Astrocyte (in vitro differentiated cells and primary cell): ENCODE measurements around the gene CCDC146. TPM values are rescaled to one million over a fixed set of nuclear protein-coding genes. Genes with fewer than 3 reads are reported as not detected.

Source experiments
- DNase-seq: peaks from one replicate; pipeline ENCODE4 v3.0.0-alpha.2; 2010; ENCODE audit warnings: low read depth
- FAIRE-seq: peaks from 2 replicates; lab custom pipeline; 2011; peaks lifted over from hg19 to GRCh38; lab: Jason Lieb, UNC
- H2AFZ ChIP-seq: 2 replicates; pipeline ENCODE4 v1.6.0; 2012; ENCODE audit warnings: low read depth, low read length, inconsistent platforms
- H3K27ac ChIP-seq: 2 replicates; pipeline ENCODE4 v1.5.1; 2011; ENCODE audit warnings: low read depth, low read length, inconsistent platforms
- H3K27me3 ChIP-seq: 2 replicates; pipeline ENCODE4 v1.6.0; 2011; ENCODE audit warnings: low read length, inconsistent platforms; ENCODE audit not compliant: insufficient read depth
- H3K36me3 ChIP-seq: 2 replicates; pipeline ENCODE4 v1.5.1; 2011; ENCODE audit warnings: low read length, inconsistent platforms; ENCODE audit not compliant: insufficient read depth
- H3K4me1 ChIP-seq: 2 replicates; pipeline ENCODE4 v1.5.1; 2011; ENCODE audit warnings: low read length, inconsistent platforms; ENCODE audit not compliant: insufficient read depth
- H3K4me2 ChIP-seq: 2 replicates; pipeline ENCODE4 v1.6.0; 2012; ENCODE audit warnings: low read length, inconsistent platforms
- H3K4me3 ChIP-seq: 2 replicates; pipeline ENCODE4 v1.5.1; 2011; ENCODE audit warnings: low read depth, mild to moderate bottlenecking, low read length, inconsistent platforms; ENCODE audit not compliant: insufficient read depth
- H3K79me2 ChIP-seq: 2 replicates; pipeline ENCODE4 v1.6.0; 2012; ENCODE audit warnings: mild to moderate bottlenecking, low read length, inconsistent platforms; ENCODE audit not compliant: insufficient read depth
- H3K9ac ChIP-seq: 2 replicates; pipeline ENCODE4 v1.6.0; 2012; ENCODE audit warnings: mild to moderate bottlenecking, low read length, inconsistent platforms
- H3K9me3 ChIP-seq: 2 replicates; pipeline ENCODE4 v1.5.1; 2012; ENCODE audit warnings: low read depth, mild to moderate bottlenecking, low read length, inconsistent platforms; ENCODE audit not compliant: insufficient read depth
- H4K20me1 ChIP-seq: 2 replicates; pipeline ENCODE4 v1.6.0; 2012; ENCODE audit warnings: low read length, inconsistent platforms; ENCODE audit not compliant: insufficient read depth
- H3K27ac Mint-ChIP-seq: one replicate; pipeline ENCODE4 v1.8.0; 2021; ENCODE audit warnings: mild to moderate bottlenecking, mixed read lengths; ENCODE audit not compliant: unreplicated experiment
- H3K27me3 Mint-ChIP-seq: one replicate; pipeline ENCODE4 v1.8.0; 2021; ENCODE audit warnings: low read depth, mixed read lengths; ENCODE audit not compliant: unreplicated experiment
- H3K36me3 Mint-ChIP-seq: one replicate; pipeline ENCODE4 v1.8.0; 2021; ENCODE audit warnings: low read depth, mixed read lengths; ENCODE audit not compliant: unreplicated experiment
- H3K4me1 Mint-ChIP-seq: one replicate; pipeline ENCODE4 v1.8.0; 2021; ENCODE audit warnings: low read depth, mixed read lengths; ENCODE audit not compliant: unreplicated experiment
- H3K4me3 Mint-ChIP-seq: one replicate; pipeline ENCODE4 v1.8.0; 2021; ENCODE audit warnings: mild to moderate bottlenecking, moderate library complexity, mixed read lengths; ENCODE audit not compliant: unreplicated experiment
- H3K9me3 Mint-ChIP-seq: one replicate; pipeline ENCODE4 v1.8.0; 2021; ENCODE audit warnings: mild to moderate bottlenecking, mixed read lengths; ENCODE audit not compliant: unreplicated experiment
- EZH2 ChIP-seq: IDR thresholded peaks from 2 replicates; pipeline ENCODE4 v1.6.1; 2012; ENCODE audit warnings: mild to moderate bottlenecking, low read length, inconsistent platforms; ENCODE audit not compliant: insufficient read depth
- total RNA-seq: library from RNA; stranded (reverse); gene quantifications from 2 replicates; pipeline ENCODE4 v1.2.1, GENCODE V29; 2021
- TF ChIP-seq, protein P1 (sequence below): IDR thresholded peaks from 2 replicates; pipeline ENCODE4 v1.5.1; 2011; ENCODE audit warnings: low read depth, mild to moderate bottlenecking, inconsistent platforms, low read length, moderate library complexity; ENCODE audit not compliant: insufficient read depth

Gene CCDC146
- total RNA-seq, 1 donor from 2014 or later: 2.0 TPM

DNA sequence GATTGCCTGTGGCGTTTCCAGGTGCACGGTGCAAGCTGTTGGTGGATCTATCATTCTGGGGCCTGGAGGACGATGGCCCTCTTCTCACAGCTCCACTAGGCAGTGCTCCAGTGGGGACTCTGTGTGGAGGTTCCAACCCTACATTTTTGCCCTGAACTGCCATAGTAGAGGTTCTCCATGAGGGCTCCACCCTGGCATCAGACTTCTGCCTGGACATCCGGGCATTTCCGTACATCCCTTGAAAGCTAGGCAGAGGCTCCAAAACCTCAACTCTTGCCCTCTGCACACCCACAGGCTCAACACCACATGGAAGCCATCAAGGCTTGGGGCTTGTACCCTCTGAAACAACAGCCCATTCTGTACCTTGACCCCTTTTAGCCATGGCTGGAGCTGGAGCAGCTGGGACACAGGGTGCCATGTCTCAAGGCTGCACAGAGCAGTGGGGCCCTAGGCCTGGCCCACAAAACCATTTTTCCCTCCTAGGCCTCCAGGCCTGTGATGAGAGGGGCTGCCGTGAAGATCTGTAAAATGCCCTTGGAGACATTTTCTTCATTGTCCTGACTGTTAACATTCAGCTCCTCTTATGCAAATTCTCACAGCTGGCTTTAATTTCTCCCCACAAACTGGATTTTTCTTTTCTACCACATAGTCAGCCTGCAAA, 87.2 kb downstream of the CCDC146 start:
- Mint-ChIP-seq H3K36me3 (peaks cover 3% of the 10 kb centered on the region), H3K9me3 (peaks cover 15% of the 10 kb centered on the region), H3K4me3 (no peak overlapping the region), H3K27ac (no peak overlapping the region), H3K27me3 (no peaks in the 10 kb centered on the region), H3K4me1 (no peaks in the 10 kb centered on the region)
- Histone ChIP-seq H3K79me2 (no peaks in the 10 kb centered on the region), H3K27ac (no peak overlapping the region), H3K4me2 (no peak overlapping the region), H3K4me3 (no peak overlapping the region), H2AFZ (no peak overlapping the region), H3K9me3 (peaks cover 9% of the 10 kb centered on the region), H3K27me3 (no peaks in the 10 kb centered on the region), H3K36me3 (no peaks in the 10 kb centered on the region), H3K4me1 (no peaks in the 10 kb centered on the region), H4K20me1 (no peaks in the 10 kb centered on the region), H3K9ac (no peak overlapping the region)
- DNase-seq (no peak), FAIRE-seq (no peak)
- TF ChIP-seq, protein P1, sequence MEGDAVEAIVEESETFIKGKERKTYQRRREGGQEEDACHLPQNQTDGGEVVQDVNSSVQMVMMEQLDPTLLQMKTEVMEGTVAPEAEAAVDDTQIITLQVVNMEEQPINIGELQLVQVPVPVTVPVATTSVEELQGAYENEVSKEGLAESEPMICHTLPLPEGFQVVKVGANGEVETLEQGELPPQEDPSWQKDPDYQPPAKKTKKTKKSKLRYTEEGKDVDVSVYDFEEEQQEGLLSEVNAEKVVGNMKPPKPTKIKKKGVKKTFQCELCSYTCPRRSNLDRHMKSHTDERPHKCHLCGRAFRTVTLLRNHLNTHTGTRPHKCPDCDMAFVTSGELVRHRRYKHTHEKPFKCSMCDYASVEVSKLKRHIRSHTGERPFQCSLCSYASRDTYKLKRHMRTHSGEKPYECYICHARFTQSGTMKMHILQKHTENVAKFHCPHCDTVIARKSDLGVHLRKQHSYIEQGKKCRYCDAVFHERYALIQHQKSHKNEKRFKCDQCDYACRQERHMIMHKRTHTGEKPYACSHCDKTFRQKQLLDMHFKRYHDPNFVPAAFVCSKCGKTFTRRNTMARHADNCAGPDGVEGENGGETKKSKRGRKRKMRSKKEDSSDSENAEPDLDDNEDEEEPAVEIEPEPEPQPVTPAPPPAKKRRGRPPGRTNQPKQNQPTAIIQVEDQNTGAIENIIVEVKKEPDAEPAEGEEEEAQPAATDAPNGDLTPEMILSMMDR: no peak
- no peak for TF ChIP-seq EZH2

DNA sequence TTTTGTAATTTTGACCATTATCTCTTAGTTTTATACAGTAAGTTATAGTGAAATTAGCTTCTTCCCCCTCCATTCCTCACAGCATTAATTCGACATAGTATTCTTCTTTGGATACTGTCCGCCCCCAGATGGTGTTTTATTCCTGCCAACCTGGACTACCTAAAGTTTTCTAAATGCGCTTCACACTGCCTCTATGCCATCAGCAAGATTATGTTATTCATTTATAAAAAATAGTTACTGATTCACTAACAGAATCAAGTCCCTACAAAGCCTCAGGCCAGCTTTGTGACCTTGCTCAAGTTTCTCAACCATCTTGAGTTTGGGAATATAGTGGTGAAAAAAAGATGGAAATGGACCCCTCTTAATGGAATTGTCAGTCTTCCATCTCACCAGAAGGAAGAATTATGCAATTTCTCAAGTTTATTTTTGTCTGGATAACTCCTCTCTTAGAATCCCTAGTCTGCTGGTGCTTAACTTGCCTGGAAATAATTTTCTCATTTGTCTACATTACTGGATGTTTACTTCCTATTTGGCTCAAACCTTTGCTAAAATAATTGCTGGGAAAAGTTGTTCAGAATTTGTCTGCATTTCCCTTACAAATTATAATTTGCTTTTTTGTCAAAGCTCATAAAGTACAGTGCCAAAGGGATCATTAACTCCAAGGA, 93.9 kb downstream of the CCDC146 start:
- H3K36me3 ChIP-seq: no peaks in the 10 kb centered on the region
- DNase-seq: no peak
- TF ChIP-seq, protein P1: no peak
- TF ChIP-seq EZH2: no peak
- H3K36me3 Mint-ChIP-seq: no peaks in the 10 kb centered on the region
- H3K27me3 Mint-ChIP-seq: no peaks in the 10 kb centered on the region
- peaks cover 11% of the 10 kb centered on the region for H3K9me3 Mint-ChIP-seq
- H3K27me3 ChIP-seq: no peaks in the 10 kb centered on the region
- H3K9me3 ChIP-seq: no peaks in the 10 kb centered on the region
- H3K4me1 ChIP-seq: no peaks in the 10 kb centered on the region
- H3K27ac Mint-ChIP-seq: no peak overlapping the region
- no peak overlapping the region for H3K27ac ChIP-seq
- H3K4me3 ChIP-seq: no peak overlapping the region
- H3K4me2 ChIP-seq: no peak overlapping the region
- no peaks in the 10 kb centered on the region for H3K79me2 ChIP-seq
- no peaks in the 10 kb centered on the region for H3K4me1 Mint-ChIP-seq
- no peak overlapping the region for H2AFZ ChIP-seq
- no peak overlapping the region for H3K4me3 Mint-ChIP-seq
- FAIRE-seq: no peak
- H4K20me1 ChIP-seq: no peaks in the 10 kb centered on the region
- H3K9ac ChIP-seq: no peak overlapping the region
